ENCODE results near the gene ERC1. TPM values are rescaled to one million over a fixed set of nuclear protein-coding genes. Genes with fewer than 3 reads are reported as not detected.

The ERC1 gene
- total and polyA plus RNA-seq, 7 donors, result 5.4 to 97.8 (median 34.6) TPM

- Histone ChIP-seq H3K36me3 (peaks cover 0 to 5% (median 0%) of the 10 kb centered on the region in 4 donors), H3K4me1 (no peaks in the 10 kb centered on the region), H3K4me3 (no peak overlapping the region), H3K27ac (no peak overlapping the region), H3K27me3 (no peaks in the 10 kb centered on the region), H3K9me3 (no peaks in the 10 kb centered on the region)
- no peak for TF ChIP-seq POLR2AphosphoS5 (IDR thresholded peaks at IDR 0.05)
- no peak for TF ChIP-seq POLR2A (IDR thresholded peaks at IDR 0.05)
- TF ChIP-seq EP300 (IDR thresholded peaks at IDR 0.05), result no peak
- TF ChIP-seq, protein P1, sequence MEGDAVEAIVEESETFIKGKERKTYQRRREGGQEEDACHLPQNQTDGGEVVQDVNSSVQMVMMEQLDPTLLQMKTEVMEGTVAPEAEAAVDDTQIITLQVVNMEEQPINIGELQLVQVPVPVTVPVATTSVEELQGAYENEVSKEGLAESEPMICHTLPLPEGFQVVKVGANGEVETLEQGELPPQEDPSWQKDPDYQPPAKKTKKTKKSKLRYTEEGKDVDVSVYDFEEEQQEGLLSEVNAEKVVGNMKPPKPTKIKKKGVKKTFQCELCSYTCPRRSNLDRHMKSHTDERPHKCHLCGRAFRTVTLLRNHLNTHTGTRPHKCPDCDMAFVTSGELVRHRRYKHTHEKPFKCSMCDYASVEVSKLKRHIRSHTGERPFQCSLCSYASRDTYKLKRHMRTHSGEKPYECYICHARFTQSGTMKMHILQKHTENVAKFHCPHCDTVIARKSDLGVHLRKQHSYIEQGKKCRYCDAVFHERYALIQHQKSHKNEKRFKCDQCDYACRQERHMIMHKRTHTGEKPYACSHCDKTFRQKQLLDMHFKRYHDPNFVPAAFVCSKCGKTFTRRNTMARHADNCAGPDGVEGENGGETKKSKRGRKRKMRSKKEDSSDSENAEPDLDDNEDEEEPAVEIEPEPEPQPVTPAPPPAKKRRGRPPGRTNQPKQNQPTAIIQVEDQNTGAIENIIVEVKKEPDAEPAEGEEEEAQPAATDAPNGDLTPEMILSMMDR (IDR thresholded peaks at IDR 0.05), result no peak
- 88 to 90% methylated on average over 4 of the region's 4 CpGs for WGBS, 2 donors
- no peak for DNase-seq
- intact Hi-C loops (cut with DNase I), result no loop called here
These were observed 392.7 kb downstream of the ERC1 start for GRCh38 chr12:1383758-1384157.

GRCh38 chr12:1384910-1385309 is 393.9 kb downstream of the ERC1 start:
- no peak overlapping the region for H3K27ac ChIP-seq
- no peak for DNase-seq
- TF ChIP-seq EP300 (IDR thresholded peaks at IDR 0.05) (no peak), POLR2AphosphoS5 (IDR thresholded peaks at IDR 0.05) (no peak), POLR2A (IDR thresholded peaks at IDR 0.05) (no peak)
- TF ChIP-seq, protein P1 (IDR thresholded peaks at IDR 0.05), result no peak
- H3K36me3 ChIP-seq, result peaks cover 0 to 1% (median 0%) of the 10 kb centered on the region in 4 donors
- H3K4me1 ChIP-seq, result no peaks in the 10 kb centered on the region
- H3K4me3 ChIP-seq, result no peak overlapping the region
- WGBS, 2 donors, result 52 to 76% methylated on average over 4 of the region's 4 CpGs
- H3K9me3 ChIP-seq, result no peaks in the 10 kb centered on the region
- no peaks in the 10 kb centered on the region for H3K27me3 ChIP-seq
- intact Hi-C loops (cut with DNase I), result no loop called here

- Histone ChIP-seq H3K9me3 (peaks cover 0 to 7% (median 0%) of the 10 kb centered on the region in 4 donors), H3K36me3 (peaks cover 0 to 7% (median 0%) of the 10 kb centered on the region in 4 donors), H3K4me3 (no peak overlapping the region), H3K27ac (no peak overlapping the region), H3K27me3 (no peaks in the 10 kb centered on the region), H3K4me1 (no peaks in the 10 kb centered on the region)
- intact Hi-C loops (cut with DNase I), result no loop called here
- TF ChIP-seq POLR2AphosphoS5 (IDR thresholded peaks at IDR 0.05) (no peak), POLR2A (IDR thresholded peaks at IDR 0.05) (no peak), EP300 (IDR thresholded peaks at IDR 0.05) (no peak)
- TF ChIP-seq, protein P1 (IDR thresholded peaks at IDR 0.05), result no peak
- no peak for DNase-seq
These were observed 400.7 kb downstream of the ERC1 start for GRCh38 chr12:1391722-1392121.

- no peak for TF ChIP-seq POLR2AphosphoS5 (IDR thresholded peaks at IDR 0.05)
- TF ChIP-seq, protein P1 (IDR thresholded peaks at IDR 0.05), result no peak
- no peak for TF ChIP-seq EP300 (IDR thresholded peaks at IDR 0.05)
- TF ChIP-seq POLR2A (IDR thresholded peaks at IDR 0.05), result no peak
- H3K9me3 ChIP-seq, result peaks cover 0 to 7% (median 0%) of the 10 kb centered on the region in 4 donors
- H3K4me3 ChIP-seq, result no peak overlapping the region
- DNase-seq, result no peak
- H3K27me3 ChIP-seq, result no peaks in the 10 kb centered on the region
- 91 to 93% methylated on average over 4 of the region's 4 CpGs for WGBS, 2 donors
- peaks cover 0 to 7% (median 0%) of the 10 kb centered on the region in 4 donors for H3K36me3 ChIP-seq
- intact Hi-C loops (cut with DNase I), result no loop called here
- H3K4me1 ChIP-seq, result no peaks in the 10 kb centered on the region
- H3K27ac ChIP-seq, result no peak overlapping the region
These were observed 404.5 kb downstream of the ERC1 start for GRCh38 chr12:1395421-1395955.

- Histone ChIP-seq H3K36me3 (no peaks in the 10 kb centered on the region), H3K4me1 (peaks cover 0 to 9% (median 3%) of the 10 kb centered on the region in 4 donors), H3K9me3 (no peaks in the 10 kb centered on the region), H3K4me3 (no peak overlapping the region), H3K27ac (no peak overlapping the region), H3K27me3 (no peaks in the 10 kb centered on the region)
- DNase-seq, result no peak
- TF ChIP-seq EP300 (IDR thresholded peaks at IDR 0.05), result no peak
- no peak for TF ChIP-seq POLR2A (IDR thresholded peaks at IDR 0.05)
- TF ChIP-seq, protein P1 (IDR thresholded peaks at IDR 0.05), result no peak
- no peak for TF ChIP-seq POLR2AphosphoS5 (IDR thresholded peaks at IDR 0.05)
- WGBS, 2 donors, result 93 to 96% methylated on average over 3 of the region's 3 CpGs
- intact Hi-C loops (cut with DNase I), result no loop called here
These were observed 407.6 kb downstream of the ERC1 start for GRCh38 chr12:1398673-1399072.
